HepG2 (cell line): ENCODE measurements around the gene FOXRED2. TPM values are rescaled to one million over a fixed set of nuclear protein-coding genes. Genes with fewer than 3 reads are reported as not detected.

ENCODE experiments used
- ATM ChIP-seq: fragments of 450-650 bp; IDR thresholded peaks from 2 replicates; pipeline ENCODE4 v1.7.1; 2017; ENCODE audit warnings: mild to moderate bottlenecking, borderline replicate concordance
- ERF ChIP-seq: IDR thresholded peaks from 2 replicates; pipeline ENCODE4 v1.6.1; 2018; ENCODE audit warnings: missing biosample characterization, missing genetic modification reagents
- HOXA5 ChIP-seq: sonication (generic); formaldehyde crosslinking; IDR thresholded peaks from 2 replicates; pipeline ENCODE4 v1.4.0; 2020; ENCODE audit warnings: missing genetic modification reagents
- KIAA2018 ChIP-seq: sonication (generic); formaldehyde crosslinking; IDR thresholded peaks from 2 replicates; pipeline ENCODE4 v1.5.0; 2020; ENCODE audit warnings: mild to moderate bottlenecking, missing genetic modification reagents, borderline replicate concordance
- LBX2 ChIP-seq: sonication (generic); formaldehyde crosslinking; IDR thresholded peaks from 2 replicates; pipeline ENCODE4 v1.5.0; 2020; ENCODE audit warnings: missing genetic modification reagents, mild to moderate bottlenecking, borderline replicate concordance
- PAWR ChIP-seq: sonication (generic); formaldehyde crosslinking; IDR thresholded peaks from 2 replicates; pipeline ENCODE4 v1.4.0; 2020; ENCODE audit warnings: missing genetic modification reagents, mild to moderate bottlenecking, borderline replicate concordance
- RBM22 ChIP-seq: fragments of 200-400 bp; formaldehyde crosslinking; optimal IDR thresholded peaks from 2 replicates; pipeline ENCODE3; 2017; ENCODE audit warnings: mild to moderate bottlenecking, low read length, moderate library complexity
- SP2 ChIP-seq: sonication (generic); formaldehyde crosslinking; IDR thresholded peaks from 2 replicates; pipeline ENCODE4 v1.5.1; 2020; ENCODE audit warnings: mild to moderate bottlenecking, missing genetic modification reagents
- ZFP82 ChIP-seq: sonication (generic); formaldehyde crosslinking; IDR thresholded peaks from 2 replicates; pipeline ENCODE4 v1.5.1; 2020; ENCODE audit warnings: mild to moderate bottlenecking, missing genetic modification reagents, borderline replicate concordance
- ZNF280B ChIP-seq: sonication (generic); formaldehyde crosslinking; IDR thresholded peaks from 2 replicates; pipeline ENCODE4 v1.5.0; 2020; ENCODE audit warnings: missing genetic modification reagents, mild to moderate bottlenecking, borderline replicate concordance
- ZNF329 ChIP-seq: sonication (generic); formaldehyde crosslinking; IDR thresholded peaks from 2 replicates; pipeline ENCODE4 v1.9.0; 2021; ENCODE audit warnings: low read depth, mild to moderate bottlenecking, missing genetic modification reagents
- ZNF33B ChIP-seq: sonication (generic); formaldehyde crosslinking; IDR thresholded peaks from 2 replicates; pipeline ENCODE4 v1.5.1; 2020; ENCODE audit warnings: mild to moderate bottlenecking, missing genetic modification reagents
- ZNF660 ChIP-seq: sonication (generic); formaldehyde crosslinking; IDR thresholded peaks from 2 replicates; pipeline ENCODE4 v1.5.1; 2020; ENCODE audit warnings: mild to moderate bottlenecking, low read depth, missing genetic modification reagents, borderline replicate concordance
- ZNF704 ChIP-seq: sonication (generic); formaldehyde crosslinking; IDR thresholded peaks from 2 replicates; pipeline ENCODE4 v1.8.1; 2023; ENCODE audit warnings: mild to moderate bottlenecking, inconsistent platforms, moderate library complexity, missing genetic modification reagents, borderline replicate concordance
- ZNF709 ChIP-seq: sonication (generic); formaldehyde crosslinking; IDR thresholded peaks from 2 replicates; pipeline ENCODE4 v1.5.0; 2020; ENCODE audit warnings: mild to moderate bottlenecking, missing genetic modification reagents
- ZSCAN12 ChIP-seq: sonication (generic); formaldehyde crosslinking; IDR thresholded peaks from 2 replicates; pipeline ENCODE4 v1.9.0; 2021; ENCODE audit warnings: mild to moderate bottlenecking, missing genetic modification reagents
- polyA plus RNA-seq, 8 experiments: library from polyadenylated mRNA; depleted of rRNA in 3 of 8; stranded (reverse) in 7 of 8; unstranded in 1 of 8; fragments of >200 nt; fragmentation: Illumina TruSeq in 4 of 8; extraction: Trizol in 4 of 8; gene quantifications; 2 replicates each; pipeline versions ENCODE4 v1.2.1 to v1.2.3, GENCODE V29; 2011 to 2016; ENCODE audit warnings: low read depth in 4 of 8, missing spikeins in 1 of 8, mixed read lengths in 1 of 8; ENCODE audit not compliant: insufficient read depth in 1 of 8
- total RNA-seq, 5 experiments: library from RNA; depleted of rRNA; stranded (reverse); fragments of >200 nt; fragmentation: Illumina TruSeq; extraction: Trizol; gene quantifications; 2 replicates each; pipeline ENCODE4 v1.2.3, GENCODE V29; 2016; ENCODE audit warnings: low read depth in 1 of 5

Gene FOXRED2
- total and polyA plus RNA-seq, 2 of the 13 experiments (the other 11 are each of a cell fraction or from before 2014, with no cell fraction given) = 9.3 to 28.1 TPM

GRCh38 chr22:36506637-36507517 is at the start of gene FOXRED2 (continued):
- TF ChIP-seq KIAA2018 (CRISPR knock-in tag) = 0 out of 2 replicates have a peak, but pooled peaks have one; percentile 66
- TF ChIP-seq ZNF33B (CRISPR knock-in tag) = peak; percentile 97
- peak; percentile 92 for TF ChIP-seq ERF (CRISPR knock-in tag)
- TF ChIP-seq ZNF709 (CRISPR knock-in tag) = peak; percentile 98
- TF ChIP-seq ZFP82 = peak; percentile 78; the same call in 1 of the 2 replicates
- TF ChIP-seq SP2 (CRISPR knock-in tag) = no peak
- TF ChIP-seq PAWR = no peak
- 0 out of 2 replicates have a peak, but pooled peaks have one; percentile 31 for TF ChIP-seq ZNF660
- TF ChIP-seq ZNF280B (CRISPR knock-in tag) = peak; percentile 98
- TF ChIP-seq RBM22 = no peak
- TF ChIP-seq ATM = no peak
- TF ChIP-seq ZNF329 (CRISPR knock-in tag) = peak; percentile 87
- TF ChIP-seq ZSCAN12 (CRISPR knock-in tag) = peak; percentile 63; the same call in 1 of the 2 replicates
- TF ChIP-seq HOXA5 (CRISPR knock-in tag) = peak; percentile 80; the same call in 1 of the 2 replicates
- TF ChIP-seq LBX2 (CRISPR knock-in tag) = peak; percentile 98; the same call in 1 of the 2 replicates
- 0 out of 2 replicates have a peak, but pooled peaks have one; percentile 79 for TF ChIP-seq ZNF704 (CRISPR knock-in tag)
